Measurements from ENCODE around the gene AGAP2. TPM values are rescaled to one million over a fixed set of nuclear protein-coding genes. Genes with fewer than 3 reads are reported as not detected.
A peak's percentile ranks its signal among the peaks of the same experiment; 100 is the strongest.

Gene AGAP2
- total RNA-seq, 1 donor, result 7.6 TPM

GRCh38 chr12:57751432-57751787 lies 12.9 kb upstream of the AGAP2 start:
- peaks cover 47% of the 10 kb centered on the region for H3K4me1 ChIP-seq (ENCODE audit: insufficient read depth, low read length)
- peak overlapping the region; percentile 72 for H3K4me3 ChIP-seq (ENCODE audit: low read length)
- no peaks in the 10 kb centered on the region for H3K27me3 ChIP-seq (ENCODE audit: insufficient read depth, low read length)
- H3K9me3 ChIP-seq (ENCODE audit: low read depth, low read length), result no peaks in the 10 kb centered on the region

GRCh38 chr12:57750561-57751431 lies 12.3 kb upstream of the AGAP2 start:
- Histone ChIP-seq H3K27me3 (ENCODE audit: insufficient read depth, low read length) (no peaks in the 10 kb centered on the region), H3K4me3 (ENCODE audit: low read length) (peak overlapping the region; percentile 72)

GRCh38 chr12:57749061-57749460 lies 10.5 kb upstream of the AGAP2 start:
- Histone ChIP-seq H3K4me1 (ENCODE audit: insufficient read depth, low read length) (peaks cover 50% of the 10 kb centered on the region), H3K27me3 (ENCODE audit: insufficient read depth, low read length) (no peaks in the 10 kb centered on the region), H3K4me3 (ENCODE audit: low read length) (no peak overlapping the region), H3K9me3 (ENCODE audit: low read depth, low read length) (no peaks in the 10 kb centered on the region)

More at GRCh38 chr12:57750561-57751431, 12.3 kb upstream of the AGAP2 start:
- no peaks in the 10 kb centered on the region for H3K9me3 ChIP-seq (ENCODE audit: low read depth, low read length)
- H3K4me1 ChIP-seq (ENCODE audit: insufficient read depth, low read length), result peaks cover 46% of the 10 kb centered on the region

GRCh38 chr12:57746025-57746424 lies 7.5 kb upstream of the AGAP2 start:
- H3K4me1 ChIP-seq (ENCODE audit: insufficient read depth, low read length), result peaks cover 42% of the 10 kb centered on the region
- no peak overlapping the region for H3K4me3 ChIP-seq (ENCODE audit: low read length)
- H3K27me3 ChIP-seq (ENCODE audit: insufficient read depth, low read length), result no peaks in the 10 kb centered on the region
- no peaks in the 10 kb centered on the region for H3K9me3 ChIP-seq (ENCODE audit: low read depth, low read length)

GRCh38 chr12:57745485-57745881 lies 6.9 kb upstream of the AGAP2 start:
- H3K4me1 ChIP-seq (ENCODE audit: insufficient read depth, low read length), result peaks cover 42% of the 10 kb centered on the region
- H3K27me3 ChIP-seq (ENCODE audit: insufficient read depth, low read length), result no peaks in the 10 kb centered on the region
- H3K4me3 ChIP-seq (ENCODE audit: low read length), result peak overlapping the region; percentile 78
- no peaks in the 10 kb centered on the region for H3K9me3 ChIP-seq (ENCODE audit: low read depth, low read length)

- H3K4me1 ChIP-seq (ENCODE audit: insufficient read depth, low read length), result peaks cover 48% of the 10 kb centered on the region
- no peaks in the 10 kb centered on the region for H3K9me3 ChIP-seq (ENCODE audit: low read depth, low read length)
- no peaks in the 10 kb centered on the region for H3K27me3 ChIP-seq (ENCODE audit: insufficient read depth, low read length)
- H3K4me3 ChIP-seq (ENCODE audit: low read length), result peak within 1 kb of the TSS; percentile 78
Observed at GRCh38 chr12:57744777-57745484, 6.4 kb upstream of the AGAP2 start, which contains the start of gene TSPAN31. TSPAN31 (plus strand) TSS chr12:57745039; CDS start chr12:57745155, 116 bp downstream.

GRCh38 chr12:57744194-57744776 lies 5.7 kb upstream of the AGAP2 start:
- H3K27me3 ChIP-seq (ENCODE audit: insufficient read depth, low read length), result no peaks in the 10 kb centered on the region
- peaks cover 54% of the 10 kb centered on the region for H3K4me1 ChIP-seq (ENCODE audit: insufficient read depth, low read length)
- no peaks in the 10 kb centered on the region for H3K9me3 ChIP-seq (ENCODE audit: low read depth, low read length)
- H3K4me3 ChIP-seq (ENCODE audit: low read length), result peak overlapping the region; percentile 78

GRCh38 chr12:57743769-57744168 lies 5.2 kb upstream of the AGAP2 start:
- Histone ChIP-seq H3K4me3 (ENCODE audit: low read length) (no peak overlapping the region), H3K4me1 (ENCODE audit: insufficient read depth, low read length) (peaks cover 58% of the 10 kb centered on the region), H3K27me3 (ENCODE audit: insufficient read depth, low read length) (no peaks in the 10 kb centered on the region), H3K9me3 (ENCODE audit: low read depth, low read length) (no peaks in the 10 kb centered on the region)

GRCh38 chr12:57741844-57742738 lies 3.5 kb upstream of the AGAP2 start:
- Histone ChIP-seq H3K4me3 (ENCODE audit: low read length) (peak overlapping the region; percentile 59), H3K4me1 (ENCODE audit: insufficient read depth, low read length) (peaks cover 58% of the 10 kb centered on the region), H3K27me3 (ENCODE audit: insufficient read depth, low read length) (no peaks in the 10 kb centered on the region), H3K9me3 (ENCODE audit: low read depth, low read length) (no peaks in the 10 kb centered on the region)

GRCh38 chr12:57741413-57741789 lies 2.9 kb upstream of the AGAP2 start:
- Histone ChIP-seq H3K27me3 (ENCODE audit: insufficient read depth, low read length) (no peaks in the 10 kb centered on the region), H3K9me3 (ENCODE audit: low read depth, low read length) (no peaks in the 10 kb centered on the region), H3K4me3 (ENCODE audit: low read length) (peak overlapping the region; percentile 59), H3K4me1 (ENCODE audit: insufficient read depth, low read length) (peaks cover 58% of the 10 kb centered on the region)

GRCh38 chr12:57740656-57741412 lies 2.3 kb upstream of the AGAP2 start:
- no peaks in the 10 kb centered on the region for H3K9me3 ChIP-seq (ENCODE audit: low read depth, low read length)
- H3K27me3 ChIP-seq (ENCODE audit: insufficient read depth, low read length), result no peaks in the 10 kb centered on the region
- H3K4me1 ChIP-seq (ENCODE audit: insufficient read depth, low read length), result peaks cover 53% of the 10 kb centered on the region
- H3K4me3 ChIP-seq (ENCODE audit: low read length), result peak overlapping the region; percentile 59

GRCh38 chr12:57739914-57740538 lies 1.5 kb upstream of the AGAP2 start:
- H3K9me3 ChIP-seq (ENCODE audit: low read depth, low read length), result no peaks in the 10 kb centered on the region
- no peaks in the 10 kb centered on the region for H3K27me3 ChIP-seq (ENCODE audit: insufficient read depth, low read length)
- H3K4me3 ChIP-seq (ENCODE audit: low read length), result no peak overlapping the region
- H3K4me1 ChIP-seq (ENCODE audit: insufficient read depth, low read length), result peaks cover 45% of the 10 kb centered on the region

- no peak overlapping the region for H3K4me3 ChIP-seq (ENCODE audit: low read length)
- H3K27me3 ChIP-seq (ENCODE audit: insufficient read depth, low read length), result no peaks in the 10 kb centered on the region
- H3K9me3 ChIP-seq (ENCODE audit: low read depth, low read length), result no peaks in the 10 kb centered on the region
- peaks cover 44% of the 10 kb centered on the region for H3K4me1 ChIP-seq (ENCODE audit: insufficient read depth, low read length)
Observed at GRCh38 chr12:57739387-57739786, 845 bp upstream of the AGAP2 start.
